Amniotic epithelial cell (primary cell): ENCODE results near the gene RNF7.
A peak's percentile ranks its signal among the peaks of the same experiment; 100 is the strongest.
"Not testable (repeated sequence)": the region's sequence is repeated elsewhere in the genome, so short reads cannot be mapped to it uniquely, and the experiment has no call there.

Experiments
- DNase-seq: peaks from one replicate; pipeline ENCODE4 v3.0.0-alpha.2; 2010; ENCODE audit warnings: low read depth

Gene RNF7

DNA sequence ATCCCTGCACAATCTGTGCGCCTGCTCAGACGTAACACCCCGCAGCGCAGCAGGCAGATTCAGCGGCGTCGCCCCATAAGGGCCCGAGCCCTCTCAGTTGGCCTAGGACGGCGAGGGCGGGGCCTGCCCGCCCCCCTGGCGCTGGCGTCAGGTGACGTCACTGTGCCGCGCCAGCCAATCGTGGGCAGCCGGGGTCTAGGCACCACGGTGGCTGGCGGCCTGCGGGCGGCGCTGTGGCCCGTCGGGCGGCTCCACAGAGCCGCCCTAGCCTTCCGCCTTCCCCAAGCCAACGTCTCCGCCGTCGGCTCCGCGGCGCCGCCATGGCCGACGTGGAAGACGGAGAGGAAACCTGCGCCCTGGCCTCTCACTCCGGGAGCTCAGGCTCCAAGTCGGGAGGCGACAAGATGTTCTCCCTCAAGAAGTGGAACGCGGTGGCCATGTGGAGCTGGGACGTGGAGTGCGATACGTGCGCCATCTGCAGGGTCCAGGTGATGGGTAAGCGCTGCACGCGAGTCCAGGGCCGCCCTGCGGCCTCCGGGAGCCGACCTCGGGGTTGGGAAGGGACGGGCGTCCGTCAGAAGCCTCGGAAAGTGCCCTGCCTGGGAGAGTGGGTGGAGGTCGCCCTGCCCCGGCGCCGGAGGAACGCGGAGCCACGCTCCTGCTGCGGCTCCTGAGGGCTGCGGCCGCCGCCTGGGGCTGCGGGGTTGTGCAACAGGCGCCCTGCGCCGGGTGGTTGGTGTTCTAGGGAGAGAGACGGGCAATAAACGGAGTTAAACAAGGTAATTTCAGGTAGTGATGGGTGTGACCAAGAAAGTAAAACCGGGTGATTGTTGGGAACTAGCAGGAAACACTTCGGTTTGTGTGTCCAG lies at the start of gene RNF7:
TSS of gene RNF7 (plus strand) at position 277 of the 869 bp plus-strand sequence. CDS start at position 321, 44 bp downstream.
- peak; percentile 92 for DNase-seq

DNA sequence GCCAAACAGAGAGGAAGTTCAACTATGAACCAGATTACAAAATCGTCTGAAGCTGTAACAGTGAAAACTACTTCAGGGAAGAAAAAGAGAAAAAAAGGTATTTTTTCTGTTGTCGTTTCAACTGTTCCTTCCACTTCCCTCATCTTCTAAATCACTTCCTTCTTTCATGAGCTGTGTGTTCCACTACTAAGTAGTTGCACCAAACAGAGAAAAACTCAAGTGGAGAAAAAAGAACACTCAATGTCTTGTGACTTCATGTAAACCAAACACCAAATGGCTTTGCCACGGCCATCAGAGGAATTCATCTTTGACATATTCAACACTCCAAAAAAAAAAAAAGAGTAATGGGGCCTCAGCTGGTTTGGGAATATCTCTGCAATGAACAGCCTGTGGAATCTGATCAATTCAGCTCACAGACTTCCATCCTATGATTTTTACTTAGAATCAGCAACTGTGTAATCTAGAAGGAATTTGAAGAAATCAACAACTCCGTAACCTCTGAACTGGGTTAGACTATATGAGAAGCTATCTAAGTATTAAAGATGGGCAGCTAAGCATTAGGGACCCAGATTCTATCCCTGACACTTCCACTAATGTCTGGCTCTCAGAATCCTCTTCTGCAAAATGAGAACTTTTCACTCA lies 47.5 kb upstream of the RNF7 start:
- no peak for DNase-seq

DNA sequence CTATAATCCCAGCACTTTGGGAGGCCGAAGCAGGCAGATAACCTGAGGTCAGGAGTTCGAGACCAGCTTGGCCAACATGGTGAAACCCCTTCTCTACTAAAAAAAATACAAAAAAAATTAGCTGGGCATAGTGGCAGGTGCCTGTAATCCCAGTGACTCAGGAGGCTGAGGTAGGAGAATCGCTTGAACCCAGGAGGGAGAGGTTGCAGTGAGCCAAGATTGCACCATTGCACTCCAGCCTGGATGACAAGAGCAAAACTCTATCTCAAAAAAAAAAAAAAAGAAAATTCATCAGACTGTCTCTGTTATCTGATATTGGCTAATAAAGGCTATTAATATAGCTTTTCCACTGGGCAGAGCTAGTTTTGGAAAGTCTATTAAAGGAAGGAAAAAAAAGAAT lies 46.6 kb upstream of the RNF7 start:
- not testable (repeated sequence) for DNase-seq

DNA sequence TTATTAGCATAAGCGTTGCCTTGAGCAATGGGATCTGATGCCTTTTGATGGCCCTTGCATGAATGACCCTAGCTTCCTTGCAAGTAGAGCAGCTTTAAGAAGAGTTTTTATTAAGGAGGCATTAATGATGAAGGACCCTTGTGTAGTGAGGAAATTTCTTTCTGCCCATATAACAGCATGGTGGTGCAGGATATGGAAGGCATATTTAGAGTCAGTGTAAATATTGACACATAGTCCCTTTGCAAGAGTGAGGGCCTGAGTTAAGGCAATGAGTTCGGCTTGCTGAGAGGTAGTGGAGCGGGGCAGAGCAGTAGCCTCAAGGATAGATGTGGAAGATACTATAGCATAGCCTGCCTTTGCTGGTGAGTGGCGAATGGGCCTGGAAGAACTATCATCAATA lies 45.1 kb upstream of the RNF7 start:
- DNase-seq = not testable (repeated sequence)

DNA sequence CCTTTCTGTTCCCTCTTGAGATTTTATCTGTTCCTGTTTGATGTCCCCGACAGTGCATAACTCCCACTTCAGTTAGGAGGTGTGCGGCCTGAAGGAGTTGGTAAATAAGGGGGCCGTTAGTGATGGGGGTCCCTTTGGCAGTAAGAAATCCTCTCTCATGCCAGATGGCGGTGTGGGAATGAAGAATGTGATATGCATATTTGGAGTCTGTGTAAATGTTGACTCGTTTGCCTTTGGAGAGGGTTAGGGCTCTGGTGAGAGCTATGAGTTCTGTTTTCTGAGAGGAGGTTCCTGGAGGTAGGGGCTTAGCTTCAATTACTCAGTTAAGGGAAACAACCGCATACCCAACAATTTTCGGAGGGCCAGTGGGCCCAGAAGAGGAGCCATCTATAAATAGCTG lies 38.8 kb upstream of the RNF7 start:
- no peak for DNase-seq

DNA sequence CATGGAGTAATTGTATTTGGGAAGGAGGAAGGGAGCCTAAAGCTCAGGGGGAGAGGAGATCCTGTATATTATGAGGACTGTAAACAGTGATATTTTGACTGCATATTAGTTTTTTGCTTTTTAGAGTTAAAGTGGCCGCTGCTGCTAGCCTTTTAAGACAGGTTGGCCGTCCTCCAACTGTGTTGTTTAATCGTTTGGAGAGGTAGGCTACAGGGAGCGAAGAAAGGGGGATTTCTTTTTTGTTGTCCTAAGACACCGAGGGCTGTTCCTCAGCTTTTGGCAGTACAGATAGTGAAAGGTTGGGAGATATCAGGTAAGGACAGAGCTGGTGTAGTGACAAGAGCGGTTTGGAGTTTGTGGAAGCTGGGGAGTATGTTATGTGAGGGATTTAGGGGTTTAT lies 38.2 kb upstream of the RNF7 start:
- no peak for DNase-seq

DNA sequence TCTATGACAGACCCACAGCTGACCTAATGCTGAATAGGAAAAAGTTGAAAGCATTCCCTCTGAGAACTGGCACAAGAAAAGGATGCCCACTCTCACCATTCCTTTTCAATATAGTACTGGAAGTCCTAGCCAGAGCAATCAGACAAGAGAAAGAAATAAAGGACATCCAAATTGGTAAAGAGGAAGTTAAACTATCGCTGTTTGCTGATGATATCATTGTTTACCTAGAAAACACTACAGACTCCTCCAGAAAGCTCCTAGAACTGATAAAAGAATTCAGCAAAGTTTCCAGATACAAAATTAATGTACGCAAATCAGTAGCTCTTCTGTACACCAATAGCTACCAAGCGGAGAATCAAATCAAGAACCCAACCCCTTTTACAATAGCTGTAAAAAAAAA lies 34.7 kb upstream of the RNF7 start:
- DNase-seq = not testable (repeated sequence)

DNA sequence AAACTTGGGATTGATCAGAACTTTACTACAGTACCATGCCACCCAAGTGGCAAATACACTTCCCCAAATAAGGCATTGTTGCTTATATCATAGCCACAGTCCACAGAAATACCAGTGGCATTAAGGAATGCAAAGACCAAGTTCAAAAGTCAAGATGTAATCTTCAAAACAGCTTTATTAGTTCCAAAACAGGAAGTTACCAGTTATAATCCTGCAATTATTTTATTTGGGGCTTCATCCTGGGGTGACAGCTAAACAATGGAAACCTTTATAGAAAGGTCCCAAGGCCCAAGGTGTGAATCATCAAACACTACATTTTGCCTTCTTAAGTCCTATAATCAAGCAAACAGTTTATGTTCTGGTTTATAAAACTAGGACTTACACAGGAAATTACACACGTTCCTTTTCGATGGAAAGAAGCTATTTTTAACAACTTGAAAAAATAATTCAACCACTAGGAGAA lies 30.3 kb upstream of the RNF7 start:
- DNase-seq = peak; percentile 51

DNA sequence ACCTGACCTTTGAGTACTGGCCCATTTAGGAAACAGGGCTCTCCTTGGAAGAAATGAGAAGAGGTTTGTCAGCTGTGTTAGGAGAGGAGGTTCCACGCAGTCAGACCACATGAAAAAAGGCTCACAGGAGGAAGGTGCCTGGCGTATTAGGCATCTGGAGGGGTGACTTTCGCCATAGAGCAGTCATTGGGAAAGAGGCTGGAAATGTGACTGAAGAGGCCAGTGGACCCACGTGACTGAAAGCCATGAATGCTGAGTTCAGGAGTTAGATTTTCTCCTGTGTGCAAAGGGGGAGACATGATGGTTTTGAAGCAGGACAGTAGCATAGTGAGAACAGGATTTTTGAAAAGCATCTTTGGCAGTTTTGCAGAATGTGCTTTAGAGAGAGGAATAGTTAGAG lies 29.7 kb upstream of the RNF7 start:
- DNase-seq = no peak

DNA sequence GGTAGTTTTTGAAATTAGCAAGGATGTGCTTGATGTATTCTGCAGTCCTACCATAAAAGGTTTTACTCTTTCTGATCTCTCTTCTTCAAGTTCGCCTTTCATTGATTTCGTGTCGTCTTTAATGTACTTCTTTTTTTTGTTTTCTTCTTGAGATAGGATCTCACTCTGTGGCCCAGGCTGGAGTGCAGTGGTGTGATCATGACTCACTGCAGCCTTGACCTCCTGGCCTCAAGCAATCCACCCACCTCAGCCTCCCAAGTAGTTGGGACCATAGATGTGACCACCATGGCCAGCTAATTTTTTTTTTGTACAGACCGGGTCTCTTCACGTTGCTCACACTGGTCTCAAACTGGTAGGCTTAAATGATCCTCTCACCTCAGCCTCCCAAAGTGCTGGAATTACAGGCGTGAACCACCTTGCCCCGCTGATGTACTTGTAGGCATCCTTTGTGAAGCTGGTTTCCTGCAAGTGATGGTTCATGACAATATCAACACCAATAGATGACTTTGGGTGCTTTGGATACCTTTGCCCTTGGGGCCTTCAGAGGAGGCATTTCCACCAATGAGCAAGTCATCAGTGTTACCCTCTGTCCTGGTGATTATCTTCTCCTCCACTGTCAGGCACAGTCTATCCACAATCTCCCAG lies 28.9 kb upstream of the RNF7 start:
- no peak for DNase-seq

DNA sequence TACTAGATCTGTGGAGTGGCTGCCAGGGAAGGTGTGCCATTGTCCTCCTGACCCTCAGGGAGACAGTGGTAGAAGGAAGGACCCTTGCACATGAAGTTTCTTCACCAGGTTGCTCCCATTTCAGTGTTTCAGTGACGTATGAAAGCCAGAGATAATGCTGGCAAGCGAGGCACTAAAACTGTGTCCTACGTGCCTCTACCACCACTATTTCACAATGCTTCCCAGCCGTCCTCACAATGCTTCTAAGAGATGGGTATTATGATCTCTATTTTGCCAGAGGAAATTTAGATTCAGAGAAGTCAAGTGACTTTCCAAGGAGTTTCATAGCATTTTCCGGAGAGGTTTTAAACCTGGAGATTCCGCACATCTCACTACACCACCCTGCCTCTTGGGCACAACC lies 28.0 kb upstream of the RNF7 start:
- no peak for DNase-seq

DNA sequence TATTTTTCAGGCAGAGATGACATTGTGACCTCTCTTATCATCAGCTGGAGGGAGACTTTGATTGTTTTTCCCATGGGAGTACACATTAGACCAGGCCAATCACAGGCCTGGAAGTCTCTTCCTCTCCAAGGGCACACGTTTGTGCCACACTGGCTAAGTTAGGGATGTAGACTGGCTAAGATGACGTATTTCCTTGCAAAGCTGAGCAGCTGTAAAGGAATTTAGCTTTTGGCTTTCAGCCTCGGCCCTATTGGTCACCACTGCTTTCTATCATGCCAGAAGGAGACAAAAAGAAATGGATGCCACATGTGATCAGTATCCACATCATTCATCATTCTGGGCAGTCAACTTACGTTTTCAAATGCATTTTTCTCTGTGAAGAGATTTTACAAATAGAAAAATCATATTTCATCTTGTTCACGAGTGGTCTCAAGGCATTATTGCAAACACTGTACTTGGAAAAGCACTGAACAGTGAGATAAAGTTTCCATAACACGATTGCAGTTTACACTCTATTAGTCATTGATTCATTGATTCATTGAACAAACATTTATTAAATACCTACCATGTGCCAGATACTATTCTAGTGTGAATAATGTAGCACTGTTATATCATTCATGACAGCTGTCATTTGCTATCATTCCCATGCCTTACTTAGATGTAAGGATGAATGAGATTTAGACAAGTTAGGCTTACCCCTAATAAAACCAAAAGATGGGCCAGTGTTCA lies 27.0 kb upstream of the RNF7 start:
- DNase-seq = peak; percentile 72

DNA sequence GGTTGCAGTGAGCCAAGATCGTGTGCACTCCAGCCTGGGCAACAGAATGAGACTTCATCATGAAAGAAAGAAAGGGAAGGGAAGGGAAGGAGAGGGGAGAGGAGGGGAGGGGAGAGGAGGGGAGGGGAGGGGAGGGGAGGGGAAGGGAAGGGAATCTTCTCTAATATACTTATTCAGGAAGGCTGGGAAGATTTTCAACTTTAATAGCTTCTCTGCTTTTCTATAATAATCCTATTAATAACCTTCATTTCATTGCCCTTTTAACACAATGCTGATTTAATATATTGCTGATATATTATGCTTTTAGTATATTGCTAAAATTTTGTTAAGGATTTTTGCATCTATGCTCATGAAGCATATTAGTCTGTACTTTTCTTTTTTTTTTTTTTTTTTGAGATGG lies 23.4 kb upstream of the RNF7 start:
- DNase-seq = no peak

DNA sequence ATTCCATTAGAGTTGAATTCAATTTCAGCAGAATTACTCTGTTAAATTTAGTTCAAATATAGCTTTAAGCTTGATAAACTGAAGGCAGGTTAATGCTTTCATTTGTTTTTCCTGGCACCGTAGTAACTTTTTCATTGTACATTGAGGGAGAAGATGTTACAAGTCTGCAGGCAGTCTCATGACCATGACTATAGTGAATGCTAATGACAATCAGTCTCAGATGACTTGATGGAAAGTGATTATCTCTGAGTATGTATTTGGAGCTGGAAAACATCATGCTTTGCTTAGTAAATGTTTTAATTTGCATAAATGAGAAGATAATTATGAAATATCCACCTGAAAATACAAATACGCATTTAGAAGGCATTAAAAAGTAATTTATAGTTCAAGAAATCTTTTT lies 16.0 kb upstream of the RNF7 start:
- no peak for DNase-seq

DNA sequence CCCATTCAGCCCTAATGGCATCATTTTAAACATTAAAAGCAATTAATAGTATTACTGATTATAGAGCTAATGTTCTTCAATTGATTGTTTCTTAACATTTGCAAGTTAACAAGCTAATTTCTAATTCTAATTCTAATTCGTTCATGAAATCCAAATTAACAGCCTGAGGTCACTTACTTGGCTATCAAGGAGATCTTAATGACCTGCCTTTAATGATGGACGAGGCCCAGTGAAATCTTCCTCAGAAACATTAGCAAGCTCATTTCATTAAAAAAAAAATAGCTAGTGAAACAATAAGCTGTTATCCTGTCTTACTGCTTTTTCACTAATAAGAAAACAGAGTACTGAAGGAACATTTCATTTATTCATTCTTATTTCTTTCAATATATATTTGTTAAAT lies 15.4 kb upstream of the RNF7 start:
- DNase-seq = no peak

DNA sequence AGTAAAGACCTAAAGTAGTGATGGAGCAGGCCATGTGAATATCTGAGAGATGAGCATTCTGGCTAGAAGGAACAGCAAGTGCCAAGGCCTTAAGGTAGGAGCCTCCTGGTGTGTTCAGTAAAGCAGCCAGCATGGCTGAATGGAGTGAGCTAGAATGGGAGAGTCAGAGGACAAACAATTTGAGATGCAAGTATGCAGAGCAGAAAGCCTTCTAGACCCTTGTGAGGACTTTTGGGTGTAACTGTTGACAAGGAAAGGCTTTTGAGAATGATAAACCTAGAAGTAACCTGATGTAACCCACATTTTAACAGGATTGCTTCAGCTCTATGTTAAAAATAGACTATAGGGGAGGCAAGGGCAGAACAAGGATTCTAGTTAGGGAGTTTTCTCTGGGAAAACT lies 14.8 kb upstream of the RNF7 start:
- DNase-seq = no peak

DNA sequence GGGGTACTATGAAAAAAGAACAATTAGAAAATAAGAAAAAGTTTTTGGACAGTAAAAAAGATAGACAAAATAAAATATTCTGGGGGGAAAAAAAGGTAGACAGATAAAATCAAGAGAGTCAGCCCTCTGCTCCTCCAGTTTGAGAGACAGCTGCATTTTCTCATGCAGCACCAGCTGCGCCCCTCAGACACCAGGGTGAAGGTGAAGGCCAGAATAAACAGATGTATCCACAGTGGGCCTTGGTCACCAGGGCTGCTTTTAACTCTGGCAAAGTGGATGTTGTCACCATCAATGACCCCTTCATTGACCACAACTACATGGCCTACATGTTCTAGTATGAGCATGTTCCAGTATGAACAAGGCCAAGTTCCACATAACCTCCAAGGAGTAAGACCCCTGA lies 13.9 kb upstream of the RNF7 start:
- DNase-seq = no peak

DNA sequence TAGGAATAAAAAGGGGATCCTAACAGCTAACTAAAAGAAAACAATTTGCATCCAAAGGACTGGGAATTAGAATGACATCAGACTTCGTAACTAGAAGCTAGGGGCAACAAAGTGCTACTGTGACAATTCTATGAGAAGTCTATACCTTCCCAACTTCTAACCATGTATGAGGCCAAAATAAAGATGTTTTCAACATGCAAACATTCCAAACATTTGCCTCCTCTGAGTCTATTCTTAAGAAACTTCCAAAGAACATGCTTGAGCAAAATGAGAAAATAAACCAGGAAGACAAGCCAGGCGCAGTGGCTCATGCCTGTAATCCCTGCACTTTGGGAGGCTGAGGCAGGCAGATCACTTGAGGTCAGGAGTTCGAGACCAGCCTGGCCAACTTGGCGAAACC lies 13.1 kb upstream of the RNF7 start:
- DNase-seq = no peak

DNA sequence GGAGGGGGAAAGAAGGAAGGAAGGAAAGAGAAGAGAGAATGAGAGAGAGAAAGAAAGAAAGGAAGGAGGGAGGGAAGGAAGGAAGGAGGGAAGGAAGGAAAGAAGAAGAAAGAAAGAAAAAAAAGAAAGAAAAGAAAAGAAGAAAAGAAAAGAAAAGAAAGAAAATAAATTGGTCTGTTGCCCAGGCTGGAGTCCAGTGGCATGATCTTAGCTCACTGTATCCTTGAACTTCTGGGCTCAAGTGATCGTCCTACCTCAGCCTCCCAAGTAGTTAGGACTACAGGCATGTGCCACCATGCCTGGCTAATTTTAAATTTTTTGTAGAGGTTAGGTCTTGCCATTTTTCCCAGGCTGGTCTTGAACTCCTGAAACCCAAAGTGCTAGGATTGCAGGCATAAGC lies 11.6 kb upstream of the RNF7 start:
- DNase-seq = no peak

DNA sequence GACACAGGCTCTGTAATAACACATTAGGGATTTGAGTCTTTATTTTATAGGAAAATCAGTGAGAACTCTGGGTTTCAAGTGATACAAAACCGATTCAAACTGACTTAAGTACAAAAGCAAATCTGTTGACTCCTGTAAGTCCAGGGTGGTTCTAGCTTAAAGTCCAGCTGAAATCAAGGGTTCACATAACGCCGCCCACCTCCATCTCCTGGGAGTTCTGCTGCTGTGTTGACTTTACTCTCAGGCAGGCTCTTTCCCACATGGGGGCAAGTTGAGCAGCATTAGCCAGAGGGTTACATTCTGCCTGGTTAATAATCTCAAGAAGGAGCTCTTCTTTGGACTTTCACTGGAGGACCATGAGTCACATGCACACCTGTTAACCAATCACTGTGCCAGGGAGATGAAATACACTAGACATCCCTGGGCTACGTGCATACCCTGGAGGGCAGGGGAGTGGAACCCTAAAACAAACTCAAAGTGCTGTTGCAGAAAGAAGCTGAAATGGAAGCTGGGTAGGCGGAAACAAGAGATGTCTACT lies 9.7 kb upstream of the RNF7 start:
- no peak for DNase-seq

DNA sequence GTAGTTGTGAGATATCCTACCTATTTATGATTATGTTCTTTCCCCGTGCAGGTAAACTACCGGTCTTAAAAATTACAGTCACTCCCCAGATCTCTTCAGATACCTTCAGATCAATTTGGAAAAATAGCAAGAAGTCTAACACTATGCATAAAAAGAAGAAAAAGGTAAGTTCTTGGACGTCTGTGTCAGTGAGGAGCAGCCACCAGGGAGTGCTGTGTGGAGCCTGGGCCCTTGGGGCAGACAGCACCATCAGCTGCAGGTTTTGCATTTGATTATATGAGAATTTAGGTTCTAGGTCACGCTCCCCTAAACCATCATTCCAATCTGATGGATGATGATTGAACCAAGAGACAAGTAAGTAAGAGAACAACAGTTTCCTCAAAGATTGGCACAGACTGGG lies 8.9 kb upstream of the RNF7 start:
- DNase-seq = no peak

DNA sequence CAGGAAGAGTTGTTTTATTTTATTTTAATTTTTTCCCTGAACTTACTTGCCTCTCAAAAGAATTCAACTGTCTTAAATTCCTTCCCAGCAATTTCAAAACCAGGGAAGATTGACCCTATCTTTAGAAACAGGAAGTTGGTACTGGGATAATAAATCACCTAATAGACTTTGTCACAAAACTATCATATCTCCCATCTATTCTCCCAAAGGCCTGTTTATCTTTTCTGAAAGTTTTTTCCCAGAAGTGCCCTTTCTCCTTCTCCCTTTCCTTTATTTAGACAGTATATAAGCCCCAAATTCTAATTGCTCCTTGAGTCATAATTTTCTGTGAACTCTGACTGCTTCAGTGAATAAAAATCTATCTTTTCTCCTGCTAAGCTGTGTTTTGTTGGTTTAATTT lies 2.9 kb upstream of the RNF7 start:
- no peak for DNase-seq
